Thoracic aorta (tissue), 2 donors: ENCODE measurements around the gene TUBA3C. TPM values are rescaled to one million over a fixed set of nuclear protein-coding genes. Genes with fewer than 3 reads are reported as not detected.
"Not testable (repeated sequence)": the region's sequence is repeated elsewhere in the genome, so short reads cannot be mapped to it uniquely, and the experiment has no call there.

Source experiments
- ATAC-seq: fragments of 150-250 bp; one replicate; pipeline ENCODE4 v1.8.0; 2017; ENCODE audit warnings: low read depth; ENCODE audit not compliant: insufficient number of reproducible peaks, low FRiP score
- DNase-seq: peaks from one replicate; pipeline ENCODE4 v3.0.0-alpha.2; 2020; ENCODE audit warnings: low spot score
- H3K27ac ChIP-seq, 2 donors: fragments of 200-600 bp; sonication (generic); 1 replicate in 1 of 2; 2 replicates in 1 of 2; pipeline ENCODE4 v1.5.1; 2016; ENCODE audit warnings: mild to moderate bottlenecking in 2 of 2, moderate library complexity in 2 of 2
- H3K27me3 ChIP-seq: fragments of 200-600 bp; sonication (generic); replicated peaks from 2 replicates; pipeline ENCODE4 v1.6.0; 2016; ENCODE audit warnings: mild to moderate bottlenecking; ENCODE audit not compliant: insufficient read depth
- H3K36me3 ChIP-seq: fragments of 200-600 bp; sonication (generic); one replicate; pipeline ENCODE4 v1.5.1; 2016
- H3K4me1 ChIP-seq, 2 donors: fragments of 200-600 bp; sonication (generic); 1 replicate in 1 of 2; 2 replicates in 1 of 2; pipeline versions ENCODE4 v1.5.1 to v1.6.0; 2016; ENCODE audit warnings: low read depth in 2 of 2, mild to moderate bottlenecking in 1 of 2; ENCODE audit not compliant: control insufficient read depth in 1 of 2
- H3K4me3 ChIP-seq: fragments of 200-600 bp; sonication (generic); 2 replicates; pipeline ENCODE4 v1.5.1; 2016; ENCODE audit warnings: mild to moderate bottlenecking
- H3K9me3 ChIP-seq: fragments of 200-600 bp; sonication (generic); 2 replicates; pipeline ENCODE4 v1.5.1; 2016
- CTCF ChIP-seq: fragments of 200-600 bp; sonication (generic); IDR thresholded peaks from one replicate; pipeline ENCODE4 v1.5.1; 2019; ENCODE audit warnings: antibody characterized with exemption
- total RNA-seq, 2 donors: library from RNA; depleted of rRNA; stranded (reverse); fragments of >200 nt; gene quantifications; one replicate each; pipeline versions ENCODE4 v1.1.0 to v1.2.3, GENCODE V29; 2016

Gene TUBA3C
- total RNA-seq, 2 donors from 2014 or later: not detected

- ATAC-seq (no peak), DNase-seq (no peak)
- Histone ChIP-seq H3K27ac (no peak overlapping the region), H3K36me3 (no peaks in the 10 kb centered on the region), H3K4me1 (no peaks in the 10 kb centered on the region), H3K27me3 (no peaks in the 10 kb centered on the region), H3K9me3 (no peaks in the 10 kb centered on the region), H3K4me3 (no peak overlapping the region)
- no peak for TF ChIP-seq CTCF
Observed at GRCh38 chr13:19179916-19180315, 1.7 kb downstream of the TUBA3C start.

DNA sequence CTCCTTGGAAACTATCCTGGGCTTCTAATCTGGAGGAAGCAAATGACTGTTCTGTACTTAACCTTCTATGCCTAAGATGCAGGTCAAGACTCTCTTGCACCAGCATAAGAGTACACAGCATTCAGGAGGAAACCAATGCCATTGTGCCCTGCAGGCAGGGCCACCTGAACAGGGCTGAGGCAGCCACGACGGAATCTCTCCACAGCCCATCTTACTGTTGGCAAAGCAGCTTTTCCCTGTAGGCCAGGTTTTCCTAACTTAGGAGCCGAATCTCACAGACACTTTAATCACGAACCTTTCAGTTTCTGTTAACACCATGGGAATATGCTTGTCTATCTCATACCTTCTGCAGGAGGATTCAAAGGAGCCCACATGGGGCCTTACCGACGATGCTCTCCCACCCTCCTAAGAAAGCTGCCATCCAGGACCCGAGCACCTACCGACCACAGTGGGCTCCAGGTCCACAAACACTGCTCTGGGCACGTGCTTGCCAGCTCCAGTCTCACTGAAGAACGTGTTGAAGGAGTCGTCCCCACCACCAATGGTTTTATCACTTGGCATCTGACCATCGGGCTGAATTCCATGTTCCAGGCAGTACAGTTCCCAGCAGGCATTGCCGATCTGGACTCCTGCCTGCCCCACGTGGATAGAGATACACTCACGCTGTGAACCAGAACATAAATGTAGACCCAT, 2.6 kb downstream of the TUBA3C start:
- Histone ChIP-seq H3K27me3 (no peaks in the 10 kb centered on the region), H3K4me3 (no peak overlapping the region), H3K4me1 (no peaks in the 10 kb centered on the region), H3K9me3 (no peaks in the 10 kb centered on the region), H3K36me3 (no peaks in the 10 kb centered on the region), H3K27ac (no peak overlapping the region)
- TF ChIP-seq CTCF: no peak
- ATAC-seq: no peak
- no peak for DNase-seq

GRCh38 chr13:19176981-19177776, 4.4 kb downstream of the TUBA3C start:
- not testable (repeated sequence) for H3K4me3 ChIP-seq, H3K27ac ChIP-seq, H3K9me3 ChIP-seq, ATAC-seq, DNase-seq, H3K4me1 ChIP-seq, H3K36me3 ChIP-seq, H3K27me3 ChIP-seq

DNA sequence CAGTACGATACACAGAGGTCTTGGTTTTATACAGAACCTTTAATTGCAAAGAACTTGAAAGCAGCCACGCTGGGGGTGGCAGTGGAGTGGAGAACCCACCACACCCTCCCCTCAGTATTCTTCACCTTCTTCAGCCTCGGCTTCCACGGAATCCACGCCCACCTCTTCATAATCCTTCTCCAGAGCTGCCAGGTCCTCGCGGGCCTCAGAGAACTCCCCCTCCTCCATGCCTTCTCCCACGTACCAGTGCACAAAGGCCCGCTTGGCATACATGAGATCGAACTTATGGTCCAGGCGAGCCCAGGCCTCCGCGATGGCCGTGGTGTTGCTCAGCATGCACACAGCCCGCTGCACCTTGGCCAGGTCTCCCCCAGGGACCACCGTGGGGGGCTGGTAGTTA, 7.9 kb downstream of the TUBA3C start:
- ATAC-seq (no peak), DNase-seq (no peak)
- no peaks in the 10 kb centered on the region for H3K36me3 ChIP-seq
- no peak for TF ChIP-seq CTCF
- no peaks in the 10 kb centered on the region for H3K4me1 ChIP-seq
- H3K4me3 ChIP-seq: no peak overlapping the region
- no peaks in the 10 kb centered on the region for H3K27me3 ChIP-seq
- H3K27ac ChIP-seq: no peak overlapping the region
- H3K9me3 ChIP-seq: no peaks in the 10 kb centered on the region

DNA sequence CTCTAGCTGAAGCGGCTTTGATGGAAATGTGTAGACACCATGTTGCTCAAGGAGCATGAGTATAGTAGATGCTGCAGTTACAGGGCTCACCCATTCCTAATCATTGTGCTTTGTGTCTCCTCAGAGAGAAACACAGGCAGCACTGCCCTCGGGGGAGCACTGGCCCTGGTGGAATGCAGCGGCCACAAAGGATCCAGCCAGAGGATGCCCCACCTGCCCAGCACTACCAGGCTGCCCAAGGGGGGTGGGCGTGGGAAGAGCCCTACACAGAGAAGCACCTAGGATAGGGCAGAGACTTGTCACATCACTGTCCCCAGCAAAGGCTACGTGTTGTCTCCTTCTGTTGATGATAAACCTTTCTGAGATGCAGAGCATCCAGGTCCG, 9.0 kb downstream of the TUBA3C start:
- no peak for DNase-seq
- no peaks in the 10 kb centered on the region for H3K9me3 ChIP-seq
- no peak for ATAC-seq
- TF ChIP-seq CTCF: no peak
- no peaks in the 10 kb centered on the region for H3K36me3 ChIP-seq
- no peak overlapping the region for H3K27ac ChIP-seq
- no peak overlapping the region for H3K4me3 ChIP-seq
- no peaks in the 10 kb centered on the region for H3K27me3 ChIP-seq
- H3K4me1 ChIP-seq: no peaks in the 10 kb centered on the region
